ENCODE results near the gene DNAJC27.

- TF ChIP-seq CTCF (IDR thresholded peaks at IDR 0.05) (no peak), POLR2AphosphoS5 (IDR thresholded peaks at IDR 0.05) (no peak), EP300 (IDR thresholded peaks at IDR 0.05) (no peak), POLR2A (IDR thresholded peaks at IDR 0.05) (no peak)
Measured at GRCh38 chr2:24985511-24985910, 13.8 kb upstream of the DNAJC27 start.

Data from upper lobe of left lung (tissue), 4 donors.